ENCODE data around the gene FCN1.

The FCN1 gene

DNA sequence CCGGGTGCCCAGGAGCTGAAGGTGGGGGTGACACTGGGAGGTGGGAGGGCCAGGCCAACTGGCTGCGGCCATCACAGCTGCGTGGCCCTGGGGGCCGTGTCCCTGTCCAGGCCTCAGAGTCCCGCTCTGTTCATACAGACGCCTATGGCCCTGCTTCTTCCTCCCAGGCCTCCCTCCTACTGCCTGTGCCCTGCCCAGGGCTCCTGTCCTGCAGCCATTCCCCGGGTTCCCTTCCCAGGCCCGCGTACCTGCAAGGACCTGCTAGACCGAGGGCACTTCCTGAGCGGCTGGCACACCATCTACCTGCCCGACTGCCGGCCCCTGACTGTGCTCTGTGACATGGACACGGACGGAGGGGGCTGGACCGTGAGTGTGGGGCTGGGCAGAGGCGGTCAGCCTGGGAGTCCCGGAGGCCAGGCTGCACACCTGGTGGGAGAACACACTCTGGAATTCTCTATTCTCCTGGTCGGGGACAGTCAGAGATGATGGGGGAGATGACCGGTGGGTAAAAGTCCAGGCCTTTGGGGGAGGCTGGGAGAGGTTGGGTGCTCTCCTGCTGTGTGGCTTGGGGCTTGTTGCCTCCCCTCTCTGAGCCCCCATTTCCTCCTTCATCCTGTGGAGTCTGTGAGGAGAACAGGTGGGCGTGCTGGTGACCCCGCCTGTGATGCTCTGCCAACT, 32.6 kb downstream of the FCN1 start:
- no peak for TF ChIP-seq FOXP2 (optimal IDR thresholded peaks at IDR 0.05; ENCODE audit: borderline replicate concordance, extremely low read depth, extremely low read length, insufficient read depth)
- TF ChIP-seq, protein P1, sequence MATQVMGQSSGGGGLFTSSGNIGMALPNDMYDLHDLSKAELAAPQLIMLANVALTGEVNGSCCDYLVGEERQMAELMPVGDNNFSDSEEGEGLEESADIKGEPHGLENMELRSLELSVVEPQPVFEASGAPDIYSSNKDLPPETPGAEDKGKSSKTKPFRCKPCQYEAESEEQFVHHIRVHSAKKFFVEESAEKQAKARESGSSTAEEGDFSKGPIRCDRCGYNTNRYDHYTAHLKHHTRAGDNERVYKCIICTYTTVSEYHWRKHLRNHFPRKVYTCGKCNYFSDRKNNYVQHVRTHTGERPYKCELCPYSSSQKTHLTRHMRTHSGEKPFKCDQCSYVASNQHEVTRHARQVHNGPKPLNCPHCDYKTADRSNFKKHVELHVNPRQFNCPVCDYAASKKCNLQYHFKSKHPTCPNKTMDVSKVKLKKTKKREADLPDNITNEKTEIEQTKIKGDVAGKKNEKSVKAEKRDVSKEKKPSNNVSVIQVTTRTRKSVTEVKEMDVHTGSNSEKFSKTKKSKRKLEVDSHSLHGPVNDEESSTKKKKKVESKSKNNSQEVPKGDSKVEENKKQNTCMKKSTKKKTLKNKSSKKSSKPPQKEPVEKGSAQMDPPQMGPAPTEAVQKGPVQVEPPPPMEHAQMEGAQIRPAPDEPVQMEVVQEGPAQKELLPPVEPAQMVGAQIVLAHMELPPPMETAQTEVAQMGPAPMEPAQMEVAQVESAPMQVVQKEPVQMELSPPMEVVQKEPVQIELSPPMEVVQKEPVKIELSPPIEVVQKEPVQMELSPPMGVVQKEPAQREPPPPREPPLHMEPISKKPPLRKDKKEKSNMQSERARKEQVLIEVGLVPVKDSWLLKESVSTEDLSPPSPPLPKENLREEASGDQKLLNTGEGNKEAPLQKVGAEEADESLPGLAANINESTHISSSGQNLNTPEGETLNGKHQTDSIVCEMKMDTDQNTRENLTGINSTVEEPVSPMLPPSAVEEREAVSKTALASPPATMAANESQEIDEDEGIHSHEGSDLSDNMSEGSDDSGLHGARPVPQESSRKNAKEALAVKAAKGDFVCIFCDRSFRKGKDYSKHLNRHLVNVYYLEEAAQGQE (IDR thresholded peaks at IDR 0.05; ENCODE audit: insufficient read depth in 1 of 2, low read depth in 2 of 2, low read length in 2 of 2) = no peak
- no peak for TF ChIP-seq POLR2AphosphoS5 (IDR thresholded peaks at IDR 0.05; ENCODE audit: low read depth, low read length)
- TF ChIP-seq SIN3A (IDR thresholded peaks at IDR 0.05; ENCODE audit: borderline replicate concordance, insufficient read depth, low read length) = no peak
- no peak for TF ChIP-seq TAF1 (IDR thresholded peaks at IDR 0.05; ENCODE audit: borderline replicate concordance, insufficient read depth, low read length)

DNA sequence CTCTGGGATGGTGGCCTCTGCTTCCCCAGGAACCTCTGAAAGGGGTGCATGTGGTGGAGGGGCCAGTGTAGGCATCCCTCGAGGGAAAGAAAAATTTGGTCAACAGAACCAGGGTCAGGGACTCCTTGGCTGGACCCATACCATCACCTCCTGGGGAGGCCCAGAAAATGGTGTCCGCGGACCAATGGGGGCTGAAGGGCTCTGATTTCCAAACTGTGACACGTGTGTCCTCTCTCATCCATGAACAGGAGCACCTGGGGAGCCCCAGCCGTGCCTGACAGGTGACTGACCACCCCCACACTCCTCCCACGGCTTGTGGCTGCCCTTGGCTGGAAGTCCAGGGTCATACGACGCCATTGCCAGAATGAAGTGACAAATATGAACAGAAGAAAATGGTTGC, 33.2 kb downstream of the FCN1 start:
- TF ChIP-seq POLR2AphosphoS5 (IDR thresholded peaks at IDR 0.05; ENCODE audit: low read depth, low read length) = no peak
- TF ChIP-seq, protein P1 (IDR thresholded peaks at IDR 0.05; ENCODE audit: insufficient read depth in 1 of 2, low read depth in 2 of 2, low read length in 2 of 2) = no peak
- no peak for TF ChIP-seq SIN3A (IDR thresholded peaks at IDR 0.05; ENCODE audit: borderline replicate concordance, insufficient read depth, low read length)
- no peak for TF ChIP-seq TAF1 (IDR thresholded peaks at IDR 0.05; ENCODE audit: borderline replicate concordance, insufficient read depth, low read length)
- TF ChIP-seq FOXP2 (optimal IDR thresholded peaks at IDR 0.05; ENCODE audit: borderline replicate concordance, extremely low read depth, extremely low read length, insufficient read depth) = no peak

DNA sequence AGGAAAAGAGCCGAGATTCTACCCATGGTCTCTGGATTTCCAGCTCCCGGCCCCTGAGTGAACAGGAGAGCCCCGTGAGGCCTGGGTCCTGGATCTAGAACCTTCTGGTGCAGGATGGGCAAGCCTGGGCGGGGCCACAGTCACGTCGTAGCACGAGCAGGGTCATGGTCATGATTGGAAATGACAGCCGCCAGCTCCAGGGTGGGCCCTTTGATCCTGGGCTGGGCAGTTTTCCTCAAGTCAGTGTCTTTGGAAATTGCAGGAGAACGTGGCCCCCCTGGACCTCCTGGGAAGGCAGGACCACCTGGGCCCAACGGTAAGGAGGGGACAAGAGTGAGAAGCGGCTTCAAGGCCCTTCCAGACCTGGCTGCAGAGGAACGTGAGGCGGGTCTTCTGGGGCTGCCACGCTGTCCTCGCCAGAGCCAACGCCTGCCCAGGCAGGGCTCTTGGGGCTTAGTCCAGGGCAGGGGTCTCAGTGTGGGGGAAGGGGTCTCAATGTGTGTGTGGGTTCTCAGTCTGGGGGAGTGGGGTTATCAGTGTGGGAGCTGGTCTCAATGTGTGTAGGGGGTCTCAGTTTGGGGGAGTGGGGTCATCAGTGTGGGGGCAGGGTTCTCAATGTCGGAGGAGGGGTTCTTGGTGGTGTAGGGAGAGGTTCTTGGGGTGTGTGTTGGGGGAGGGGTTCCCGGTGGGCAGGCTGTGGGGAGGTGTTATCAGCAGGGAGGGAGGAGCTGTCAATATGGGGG, 34.5 kb downstream of the FCN1 start:
- TF ChIP-seq TAF1 (IDR thresholded peaks at IDR 0.05; ENCODE audit: borderline replicate concordance, insufficient read depth, low read length) (no peak), FOXP2 (optimal IDR thresholded peaks at IDR 0.05; ENCODE audit: borderline replicate concordance, extremely low read depth, extremely low read length, insufficient read depth) (no peak)
- TF ChIP-seq, protein P1 (IDR thresholded peaks at IDR 0.05; ENCODE audit: insufficient read depth in 1 of 2, low read depth in 2 of 2, low read length in 2 of 2) = no peak

DNA sequence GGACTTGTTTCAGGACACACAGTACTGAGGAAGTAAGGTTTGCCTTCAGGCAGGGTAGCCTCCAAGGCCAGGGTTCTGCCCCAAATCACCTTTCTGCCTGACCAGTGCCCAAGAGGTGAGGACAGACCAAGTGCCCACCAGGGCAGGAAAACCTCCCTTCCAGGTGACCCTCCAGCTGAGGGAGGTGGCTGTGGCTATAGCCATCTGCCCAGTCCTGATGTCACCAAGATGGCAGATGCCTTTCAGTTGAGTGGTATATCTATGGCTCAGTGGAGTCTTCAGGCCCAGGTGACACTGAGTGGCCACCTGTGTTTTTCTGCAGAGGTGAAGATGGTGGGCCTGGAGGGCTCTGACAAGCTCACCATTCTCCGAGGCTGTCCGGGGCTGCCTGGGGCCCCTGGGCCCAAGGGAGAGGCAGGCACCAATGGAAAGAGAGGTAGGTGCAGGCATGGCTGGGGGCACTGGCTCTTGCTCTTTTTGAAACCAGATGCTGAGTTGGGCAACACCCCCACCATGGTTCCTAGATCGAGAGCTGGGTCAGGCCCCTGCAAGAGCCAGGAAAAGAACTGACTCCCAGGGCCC, 35.4 kb downstream of the FCN1 start:
- no peak for TF ChIP-seq FOXP2 (optimal IDR thresholded peaks at IDR 0.05; ENCODE audit: borderline replicate concordance, extremely low read depth, extremely low read length, insufficient read depth)
- TF ChIP-seq, protein P1 (IDR thresholded peaks at IDR 0.05; ENCODE audit: insufficient read depth in 1 of 2, low read depth in 2 of 2, low read length in 2 of 2) = no peak
- TF ChIP-seq TAF1 (IDR thresholded peaks at IDR 0.05; ENCODE audit: borderline replicate concordance, insufficient read depth, low read length) = no peak
- no peak for TF ChIP-seq POLR2AphosphoS5 (IDR thresholded peaks at IDR 0.05; ENCODE audit: low read depth, low read length)
- no peak for TF ChIP-seq SIN3A (IDR thresholded peaks at IDR 0.05; ENCODE audit: borderline replicate concordance, insufficient read depth, low read length)

Data from PFSK-1 (cell line).